Stomach smooth muscle (tissue), 2 donors: Measurements from ENCODE around the gene CEACAM4.

Experiments used
- H3K27ac ChIP-seq: one replicate; pipeline ENCODE4 v1.7.0; 2013; ENCODE audit warnings: mild to moderate bottlenecking, low read length, inconsistent platforms
- H3K27me3 ChIP-seq, 2 donors: one replicate each; pipeline ENCODE4 v1.7.0; 2013; ENCODE audit warnings: low read length in 2 of 2; ENCODE audit not compliant: insufficient read depth in 2 of 2, control insufficient read depth in 1 of 2
- H3K36me3 ChIP-seq, 2 donors: one replicate each; pipeline ENCODE4 v1.7.0; 2013; ENCODE audit warnings: low read length in 2 of 2; ENCODE audit not compliant: control insufficient read depth in 2 of 2, insufficient read depth in 2 of 2
- H3K4me1 ChIP-seq: one replicate; pipeline ENCODE4 v1.7.0; 2013; ENCODE audit warnings: low read length; ENCODE audit not compliant: control insufficient read depth, insufficient read depth
- H3K4me3 ChIP-seq, 2 donors: one replicate each; pipeline ENCODE4 v1.7.0; 2013; ENCODE audit warnings: low read length in 2 of 2
- H3K9ac ChIP-seq, 2 donors: one replicate each; pipeline ENCODE4 v1.7.0; 2013; ENCODE audit warnings: low read length in 2 of 2, mild to moderate bottlenecking in 1 of 2
- H3K9me3 ChIP-seq, 2 donors: one replicate each; pipeline ENCODE4 v1.7.0; 2013; ENCODE audit warnings: low read length in 2 of 2; ENCODE audit not compliant: control insufficient read depth in 2 of 2
- donor health status: healthy.
- donor health status: Pancreatic carcinoma.

The CEACAM4 gene

GRCh38 chr19:41597600-41598041, 29.3 kb downstream of the CEACAM4 start:
- no peak overlapping the region for H3K9ac ChIP-seq
- H3K9me3 ChIP-seq = peaks cover 0 to 3% of the 10 kb centered on the region in 2 donors
- H3K27me3 ChIP-seq = peaks cover 9 to 11% of the 10 kb centered on the region in 2 donors
- no peaks in the 10 kb centered on the region for H3K4me1 ChIP-seq
- H3K4me3 ChIP-seq = no peak overlapping the region
- H3K36me3 ChIP-seq = no peaks in the 10 kb centered on the region
- H3K27ac ChIP-seq = no peak overlapping the region

- no peak overlapping the region for H3K27ac ChIP-seq
- H3K36me3 ChIP-seq = no peaks in the 10 kb centered on the region
- H3K9ac ChIP-seq = no peak overlapping the region
- H3K27me3 ChIP-seq = peaks cover 11% of the 10 kb centered on the region in 2 donors
- peaks cover 0 to 7% of the 10 kb centered on the region in 2 donors for H3K9me3 ChIP-seq
- H3K4me3 ChIP-seq = no peak overlapping the region
- no peaks in the 10 kb centered on the region for H3K4me1 ChIP-seq
Measured at GRCh38 chr19:41595890-41596280, 31.0 kb downstream of the CEACAM4 start.

GRCh38 chr19:41595258-41595889, 31.5 kb downstream of the CEACAM4 start:
- Histone ChIP-seq H3K4me3 (no peak overlapping the region), H3K9me3 (peaks cover 0 to 7% of the 10 kb centered on the region in 2 donors), H3K9ac (no peak overlapping the region), H3K4me1 (no peaks in the 10 kb centered on the region), H3K27ac (no peak overlapping the region), H3K27me3 (peaks cover 11% of the 10 kb centered on the region in 2 donors), H3K36me3 (no peaks in the 10 kb centered on the region)

GRCh38 chr19:41591951-41592562, 34.8 kb downstream of the CEACAM4 start:
- Histone ChIP-seq H3K9me3 (peaks cover 0 to 7% of the 10 kb centered on the region in 2 donors), H3K27me3 (peaks cover 12 to 14% of the 10 kb centered on the region in 2 donors), H3K36me3 (no peaks in the 10 kb centered on the region), H3K27ac (no peak overlapping the region), H3K4me1 (no peaks in the 10 kb centered on the region), H3K4me3 (no peak overlapping the region), H3K9ac (no peak overlapping the region)

GRCh38 chr19:41590936-41591335, 35.9 kb downstream of the CEACAM4 start:
- Histone ChIP-seq H3K27me3 (peaks cover 3 to 12% of the 10 kb centered on the region in 2 donors), H3K27ac (no peak overlapping the region), H3K9ac (no peak overlapping the region), H3K4me3 (no peak overlapping the region), H3K4me1 (no peaks in the 10 kb centered on the region), H3K36me3 (no peaks in the 10 kb centered on the region), H3K9me3 (peaks cover 0 to 7% of the 10 kb centered on the region in 2 donors)

- Histone ChIP-seq H3K36me3 (no peaks in the 10 kb centered on the region), H3K9me3 (peaks cover 0 to 7% of the 10 kb centered on the region in 2 donors), H3K9ac (no peak overlapping the region), H3K4me3 (no peak overlapping the region), H3K27ac (no peak overlapping the region), H3K4me1 (no peaks in the 10 kb centered on the region), H3K27me3 (peaks cover 2 to 12% of the 10 kb centered on the region in 2 donors)
Measured at GRCh38 chr19:41589371-41589770, 37.5 kb downstream of the CEACAM4 start.

- H3K27ac ChIP-seq = no peak overlapping the region
- H3K4me3 ChIP-seq = no peak overlapping the region
- H3K27me3 ChIP-seq = peaks cover 2 to 12% of the 10 kb centered on the region in 2 donors
- peaks cover 0 to 5% of the 10 kb centered on the region in 2 donors for H3K9me3 ChIP-seq
- H3K9ac ChIP-seq = no peak overlapping the region
- H3K36me3 ChIP-seq = no peaks in the 10 kb centered on the region
- no peaks in the 10 kb centered on the region for H3K4me1 ChIP-seq
Measured at GRCh38 chr19:41588497-41589209, 38.2 kb downstream of the CEACAM4 start.

- Histone ChIP-seq H3K9me3 (peaks cover 0 to 4% of the 10 kb centered on the region in 2 donors), H3K4me1 (no peaks in the 10 kb centered on the region), H3K9ac (no peak overlapping the region), H3K36me3 (no peaks in the 10 kb centered on the region), H3K27ac (no peak overlapping the region), H3K4me3 (no peak overlapping the region), H3K27me3 (peaks cover 2 to 12% of the 10 kb centered on the region in 2 donors)
Measured at GRCh38 chr19:41587838-41588210, 39.0 kb downstream of the CEACAM4 start.

GRCh38 chr19:41587101-41587837, 39.6 kb downstream of the CEACAM4 start:
- Histone ChIP-seq H3K4me1 (no peaks in the 10 kb centered on the region), H3K9ac (no peak overlapping the region), H3K9me3 (peaks cover 0 to 4% of the 10 kb centered on the region in 2 donors), H3K4me3 (no peak overlapping the region), H3K27ac (no peak overlapping the region), H3K36me3 (no peaks in the 10 kb centered on the region), H3K27me3 (peaks cover 2 to 12% of the 10 kb centered on the region in 2 donors)

GRCh38 chr19:41586064-41586463, 40.8 kb downstream of the CEACAM4 start:
- Histone ChIP-seq H3K27me3 (peaks cover 2 to 10% of the 10 kb centered on the region in 2 donors), H3K9me3 (no peaks in the 10 kb centered on the region), H3K36me3 (no peaks in the 10 kb centered on the region), H3K9ac (no peak overlapping the region), H3K4me1 (no peaks in the 10 kb centered on the region), H3K27ac (no peak overlapping the region), H3K4me3 (no peak overlapping the region)
